ENCODE results near the gene EMID1. TPM values are rescaled to one million over a fixed set of nuclear protein-coding genes. Genes with fewer than 3 reads are reported as not detected.

Gene EMID1
- total RNA-seq, 1 experiment from 2014 or later, result 9.6 TPM

GRCh38 chr22:29156507-29156906 lies 49.2 kb upstream of the EMID1 start:
- Histone ChIP-seq H3K4me1 (ENCODE audit: control insufficient read depth in 1 of 2, insufficient read depth in 2 of 2, low read length in 2 of 2) (peaks cover 3 to 8% of the 10 kb centered on the region in 2 experiments; a peak in 2 of 4 replicates), H3K9me3 (ENCODE audit: control insufficient read depth in 1 of 2, insufficient read depth in 1 of 2, low read depth in 1 of 2, low read length in 2 of 2) (no peaks in the 10 kb centered on the region), H4K20me1 (ENCODE audit: insufficient read depth) (no peaks in the 10 kb centered on the region), H3K9ac (ENCODE audit: low read length) (no peak overlapping the region), H3K36me3 (ENCODE audit: control insufficient read depth in 1 of 2, insufficient read depth in 2 of 2, low read length in 2 of 2) (no peaks in the 10 kb centered on the region), H3K4me3 (replicated peaks in 1 of 2; ENCODE audit: low read depth in 1 of 2, low read length in 2 of 2) (no peak overlapping the region), H2AFZ (ENCODE audit: low read depth, low read length, poor library complexity, severe bottlenecking) (no peak overlapping the region), H3K79me2 (ENCODE audit: insufficient read depth, low read length) (no peaks in the 10 kb centered on the region), H3K27me3 (ENCODE audit: insufficient read depth, low read length) (no peaks in the 10 kb centered on the region), H3K4me2 (ENCODE audit: low read length) (no peak overlapping the region), H3K9me2 (ENCODE audit: insufficient read depth) (no peaks in the 10 kb centered on the region), H3K27ac (ENCODE audit: low read depth, low read length) (no peak overlapping the region)
- ATAC-seq (peak; percentile 50), DNase-seq (ENCODE audit: low read depth, low spot score) (no peak)
- CTCF ChIA-PET, result interaction anchor here (0.5 kb wide), 1 partner anchor 144 kb away, joined by 3 read pairs; no protein-coding TSS in a partner anchor
- RAD21 ChIA-PET (ENCODE audit: low non-redundant PET in 1 of 2, low total read pairs in 2 of 2, uncharacterized antibody in 2 of 2, unreplicated experiment in 2 of 2), result no interaction called here
- intact Hi-C loops (cut with micrococcal nuclease), result loop anchor here (10.0 kb wide), 1 partner anchor 88 kb away; no protein-coding TSS in a partner anchor
- BruUV-seq (replicated peaks), result no TSS peak
- no peak for TF ChIP-seq SIN3A (IDR thresholded peaks at IDR 0.05; ENCODE audit: low read depth)
- no peak for TF ChIP-seq CBX3 (IDR thresholded peaks at IDR 0.05; ENCODE audit: low read depth)
- no peak for TF ChIP-seq TCF7L2 (IDR thresholded peaks at IDR 0.05; ENCODE audit: borderline replicate concordance, extremely low read depth, insufficient read depth, insufficient read length)
- no peak for TF ChIP-seq POLR2AphosphoS5 (IDR thresholded peaks at IDR 0.05; ENCODE audit: low read depth, low read length)
- TF ChIP-seq POLR2A (IDR thresholded peaks at IDR 0.05; ENCODE audit: borderline replicate concordance, extremely low read depth, insufficient read depth, insufficient read length), result no peak
- TF ChIP-seq MAX (IDR thresholded peaks at IDR 0.05), result no peak
- TF ChIP-seq ZBTB33 (IDR thresholded peaks at IDR 0.05; ENCODE audit: extremely low read depth, insufficient replicate concordance, low read length), result no peak
- no peak for TF ChIP-seq JUND (IDR thresholded peaks at IDR 0.05)
- no peak for TF ChIP-seq ATF3 (IDR thresholded peaks at IDR 0.05)
- TF ChIP-seq EGR1 (IDR thresholded peaks at IDR 0.05; ENCODE audit: low read depth), result no peak
- TF ChIP-seq FOSL1 (IDR thresholded peaks at IDR 0.05; ENCODE audit: low read depth), result no peak
- TF ChIP-seq YY1 (IDR thresholded peaks at IDR 0.05; ENCODE audit: extremely low read depth, insufficient replicate concordance, low read depth, low read length), result no peak
- no peak for TF ChIP-seq EZH2phosphoT487 (IDR thresholded peaks at IDR 0.05; ENCODE audit: borderline replicate concordance)
- TF ChIP-seq EZH2 (IDR thresholded peaks at IDR 0.05), result no peak
- no peak for TF ChIP-seq SRF (IDR thresholded peaks at IDR 0.05; ENCODE audit: low read depth)
- POLR2A ChIA-PET, result no interaction called here
